CD4-positive, alpha-beta T cell treated with Interleukin-6 at 100 ng/mL for 8 hours (primary cell): ENCODE data around the gene FAM180A.
"Not testable (repeated sequence)": the region's sequence is repeated elsewhere in the genome, so short reads cannot be mapped to it uniquely, and the experiment has no call there.

Source experiments
- DNase-seq: peaks from one replicate; pipeline ENCODE4 v3.0.0-alpha.2; 2020; ENCODE audit warnings: mixed read lengths, low spot score

FAM180A gene

GRCh38 chr7:135748770-135749169 lies at the start of gene FAM180A:
FAM180A (minus strand) TSS chr7:135748813; CDS start chr7:135748580, 233 bp downstream.
- no peak for DNase-seq

GRCh38 chr7:135798095-135798494 lies 49.5 kb upstream of the FAM180A start:
- DNase-seq = no peak

GRCh38 chr7:135795846-135796570 lies 47.4 kb upstream of the FAM180A start:
- no peak for DNase-seq

- no peak for DNase-seq
Observed at GRCh38 chr7:135793841-135794240, 45.2 kb upstream of the FAM180A start.

GRCh38 chr7:135792866-135793265 lies 44.3 kb upstream of the FAM180A start:
- DNase-seq = no peak

GRCh38 chr7:135792363-135792668 lies 43.7 kb upstream of the FAM180A start:
- DNase-seq = no peak

GRCh38 chr7:135791543-135792362 lies 43.1 kb upstream of the FAM180A start:
- no peak for DNase-seq

GRCh38 chr7:135790371-135790977 lies 41.9 kb upstream of the FAM180A start:
- DNase-seq = no peak

GRCh38 chr7:135789956-135790355 lies 41.3 kb upstream of the FAM180A start:
- no peak for DNase-seq

- DNase-seq = no peak
Observed at GRCh38 chr7:135789431-135789830, 40.8 kb upstream of the FAM180A start.

- no peak for DNase-seq
Observed at GRCh38 chr7:135786911-135787310, 38.3 kb upstream of the FAM180A start.

- DNase-seq = no peak
Observed at GRCh38 chr7:135785065-135785464, 36.5 kb upstream of the FAM180A start.

- DNase-seq = no peak
Observed at GRCh38 chr7:135784013-135784412, 35.4 kb upstream of the FAM180A start.

GRCh38 chr7:135782801-135783200 lies 34.2 kb upstream of the FAM180A start:
- no peak for DNase-seq

GRCh38 chr7:135782377-135782776 lies 33.8 kb upstream of the FAM180A start:
- DNase-seq = no peak

GRCh38 chr7:135777626-135778398 lies 29.2 kb upstream of the FAM180A start:
- DNase-seq = no peak

- not testable (repeated sequence) for DNase-seq
Observed at GRCh38 chr7:135775915-135776314, 27.3 kb upstream of the FAM180A start.

GRCh38 chr7:135775230-135775629 lies 26.6 kb upstream of the FAM180A start:
- no peak for DNase-seq

GRCh38 chr7:135774284-135774683 lies 25.7 kb upstream of the FAM180A start:
- DNase-seq = no peak

- DNase-seq = no peak
Observed at GRCh38 chr7:135773464-135773863, 24.9 kb upstream of the FAM180A start.

GRCh38 chr7:135772639-135773222 lies 24.1 kb upstream of the FAM180A start:
- DNase-seq = no peak
